Sigmoid colon (tissue), 3 donors: ENCODE results near the gene MMP17.

Source experiments
- CTCF ChIP-seq, 4 experiments: fragments of 450-650 bp in 3 of 4; fragments of 200-600 bp in 1 of 4; IDR thresholded peaks; one replicate each; pipeline ENCODE4 v1.5.1; 2016 to 2019; ENCODE audit warnings: antibody characterized with exemption in 4 of 4, mild to moderate bottlenecking in 3 of 4, moderate library complexity in 2 of 4
- POLR2A ChIP-seq, 2 donors: fragments of 450-650 bp; IDR thresholded peaks; one replicate each; pipeline ENCODE4 v1.6.1; 2016; ENCODE audit warnings: antibody characterized with exemption in 2 of 2, mild to moderate bottlenecking in 2 of 2, moderate library complexity in 2 of 2

- TF ChIP-seq CTCF (IDR thresholded peaks at IDR 0.05) = no peak
- no peak for TF ChIP-seq POLR2A (IDR thresholded peaks at IDR 0.05)
These were observed 35.0 kb downstream of the MMP17 start for GRCh38 chr12:131862994-131863710.
